Measurements from ENCODE around the gene COX17.

The COX17 gene

DNA sequence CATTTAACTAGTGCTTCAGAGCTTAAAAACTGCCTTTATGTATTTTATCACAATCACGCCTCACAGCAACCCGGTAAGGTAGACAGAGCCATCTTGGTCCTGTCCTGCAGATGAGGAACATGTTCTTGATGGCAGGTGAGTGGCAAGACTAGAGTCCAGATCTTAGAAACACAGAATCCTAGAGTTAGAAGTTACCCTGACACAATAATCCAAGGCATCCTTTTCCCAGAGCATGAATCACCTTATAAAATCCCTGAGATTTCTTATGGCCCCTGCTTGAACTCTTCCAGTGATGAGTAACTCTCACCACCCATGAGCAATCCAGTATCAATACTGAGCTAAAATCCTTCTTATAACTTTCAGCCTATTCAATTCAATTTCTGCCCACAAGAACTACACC is 33.7 kb downstream of the COX17 start:
- no peak for DNase-seq (ENCODE audit: low spot score)

DNA sequence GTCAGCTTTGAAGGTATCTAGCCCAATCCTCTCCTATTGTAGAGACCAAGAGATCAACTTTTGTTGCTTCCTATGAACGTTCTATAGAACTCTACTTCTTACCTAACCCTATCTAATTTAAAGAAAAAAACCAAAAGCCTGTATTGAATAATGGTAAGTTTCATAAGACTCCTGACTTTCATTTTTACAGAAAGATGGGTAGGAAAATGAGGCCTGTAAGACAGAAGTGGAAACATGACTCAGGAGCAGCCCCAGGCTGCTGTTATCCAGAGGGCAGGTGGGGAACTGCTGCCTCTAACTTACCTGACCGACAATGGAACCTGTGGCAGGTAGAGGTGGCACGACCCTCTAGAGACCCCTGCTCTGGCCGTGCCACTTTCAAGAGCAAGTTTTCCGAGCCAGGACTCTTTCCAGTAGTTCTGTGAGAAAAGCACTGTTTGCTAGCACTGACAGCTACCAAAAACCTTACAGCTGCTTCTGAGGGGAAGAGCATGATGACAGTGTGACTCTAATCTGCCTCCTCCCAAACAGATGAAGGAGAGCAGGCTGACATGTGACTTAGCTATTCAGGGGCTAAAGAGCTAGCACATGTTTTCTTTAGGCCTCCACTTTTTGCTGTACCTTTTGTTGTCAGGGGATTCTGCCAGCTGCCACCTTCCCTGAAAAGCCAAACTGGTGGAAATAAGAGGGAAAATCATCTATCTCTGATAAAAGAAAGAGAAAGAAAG is 34.3 kb downstream of the COX17 start:
- no peak for DNase-seq (ENCODE audit: low spot score)

DNA sequence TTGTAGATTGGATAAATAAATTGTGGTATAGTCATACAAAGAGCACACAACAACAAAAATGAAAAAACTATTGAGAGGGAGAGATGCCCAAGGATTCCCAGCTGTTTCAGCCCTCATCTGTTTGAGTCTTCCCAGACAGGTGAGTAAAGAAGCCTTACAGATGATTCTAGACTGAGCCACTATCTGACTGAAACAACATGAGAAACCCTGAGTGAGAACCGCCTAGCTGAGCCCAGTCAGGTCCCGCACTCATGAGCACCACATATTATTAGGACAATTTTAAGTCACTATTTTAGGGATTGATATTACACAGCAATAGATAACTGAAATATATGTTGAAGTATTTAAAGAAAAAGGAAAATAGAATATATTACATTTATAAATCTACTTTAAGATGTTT is 35.8 kb downstream of the COX17 start:
- no peak for DNase-seq (ENCODE audit: low spot score)

GRCh38 chr3:119639494-119640350 is 37.5 kb downstream of the COX17 start:
- DNase-seq (ENCODE audit: low spot score): no peak

GRCh38 chr3:119637679-119638477 is 39.3 kb downstream of the COX17 start:
- DNase-seq (ENCODE audit: low spot score): no peak

DNA sequence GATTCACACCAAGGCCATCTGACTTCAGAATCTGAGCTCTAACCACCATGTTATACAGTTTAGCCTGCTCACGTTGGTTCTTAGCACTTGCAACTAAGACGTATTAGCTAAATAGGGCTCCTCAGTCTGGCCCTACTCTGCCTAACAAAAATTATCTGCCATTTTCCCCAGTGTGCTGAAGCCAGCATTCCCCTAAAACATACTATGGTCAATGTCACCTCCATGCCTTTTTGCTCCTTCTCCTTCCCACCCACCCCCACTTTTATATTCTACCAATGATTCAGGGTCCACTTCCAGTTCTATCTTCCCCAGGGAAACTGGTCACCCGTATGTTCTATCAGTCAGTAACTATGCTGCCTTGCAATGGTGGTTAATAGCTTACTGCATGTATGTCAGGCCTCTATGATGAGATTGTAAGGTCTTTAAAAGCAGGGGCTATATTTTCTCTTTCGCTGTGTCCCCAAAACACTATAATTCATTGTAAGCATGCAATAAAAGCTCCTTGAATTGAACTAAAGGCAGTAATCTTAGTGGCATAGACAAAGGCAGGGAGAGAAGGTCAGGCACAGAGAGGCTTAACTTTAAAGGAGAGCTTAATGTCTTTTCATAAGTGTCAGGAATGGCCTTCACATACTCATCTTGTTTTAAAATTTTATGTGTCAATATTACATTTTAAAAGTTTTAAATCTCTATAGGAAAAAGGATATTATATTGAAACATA is 40.2 kb downstream of the COX17 start:
- no peak for DNase-seq (ENCODE audit: low spot score)

DNA sequence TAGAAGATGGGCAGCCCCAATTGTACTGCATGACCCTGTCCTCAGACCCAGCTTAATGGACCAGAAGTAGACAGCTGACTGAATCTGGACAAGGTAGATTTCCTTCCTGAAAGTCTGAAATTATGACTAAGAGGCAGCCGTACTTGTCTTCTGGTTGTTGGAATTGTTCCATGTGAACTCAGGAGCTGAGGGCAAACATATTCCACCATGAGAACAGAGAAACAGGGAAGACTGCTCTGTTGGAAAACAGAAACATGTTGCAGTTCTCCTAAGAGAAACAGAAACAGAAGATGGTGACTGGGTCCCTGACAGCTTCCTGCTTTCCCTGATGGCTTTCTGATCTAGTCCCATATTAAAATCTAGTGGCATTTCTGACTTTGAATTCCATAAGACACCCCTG is 41.0 kb downstream of the COX17 start:
- DNase-seq (ENCODE audit: low spot score): no peak

DNA sequence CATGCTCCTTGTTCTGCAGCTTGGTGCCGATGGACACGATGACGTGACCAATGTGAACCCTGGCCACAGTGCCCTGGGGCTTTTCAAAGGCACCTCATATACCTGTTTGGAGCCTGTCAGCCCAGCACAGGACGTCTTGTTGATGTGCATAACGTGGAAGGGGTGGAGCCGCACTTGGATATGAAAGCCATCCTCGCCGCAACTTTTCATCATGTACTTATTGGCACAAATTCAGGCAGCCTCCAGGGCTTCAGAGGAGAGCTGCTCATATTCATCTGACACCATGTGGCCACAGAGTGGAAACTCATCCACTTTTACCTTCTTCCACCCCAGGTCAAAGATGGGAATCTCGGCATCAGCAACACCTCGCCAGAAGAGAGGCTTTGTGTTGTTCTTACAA is 41.5 kb downstream of the COX17 start:
- no peak for DNase-seq (ENCODE audit: low spot score)

- DNase-seq (ENCODE audit: low spot score): no peak
Measured at GRCh38 chr3:119632829-119633228, 44.4 kb downstream of the COX17 start.

DNA sequence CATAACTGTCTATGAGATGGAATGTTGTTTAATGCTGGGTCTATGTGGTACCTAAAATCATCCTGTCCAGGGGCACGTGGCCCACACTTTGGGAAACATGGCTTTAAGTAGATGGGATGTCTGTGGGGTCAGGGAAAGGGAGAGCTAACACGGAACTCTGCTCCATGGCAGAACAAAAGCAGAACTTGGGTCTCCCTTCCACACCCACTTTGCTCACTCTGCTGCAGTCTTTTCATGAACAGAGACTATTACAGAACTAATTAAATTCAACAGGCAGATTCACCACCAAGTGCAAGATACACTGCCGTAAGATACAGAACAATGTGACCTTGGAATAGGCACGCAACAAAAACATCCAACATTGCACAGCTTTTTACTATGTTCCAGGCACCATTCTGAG is 45.0 kb downstream of the COX17 start:
- DNase-seq (ENCODE audit: low spot score): no peak

- no peak for DNase-seq (ENCODE audit: low spot score)
Measured at GRCh38 chr3:119631516-119631915, 45.7 kb downstream of the COX17 start.

DNA sequence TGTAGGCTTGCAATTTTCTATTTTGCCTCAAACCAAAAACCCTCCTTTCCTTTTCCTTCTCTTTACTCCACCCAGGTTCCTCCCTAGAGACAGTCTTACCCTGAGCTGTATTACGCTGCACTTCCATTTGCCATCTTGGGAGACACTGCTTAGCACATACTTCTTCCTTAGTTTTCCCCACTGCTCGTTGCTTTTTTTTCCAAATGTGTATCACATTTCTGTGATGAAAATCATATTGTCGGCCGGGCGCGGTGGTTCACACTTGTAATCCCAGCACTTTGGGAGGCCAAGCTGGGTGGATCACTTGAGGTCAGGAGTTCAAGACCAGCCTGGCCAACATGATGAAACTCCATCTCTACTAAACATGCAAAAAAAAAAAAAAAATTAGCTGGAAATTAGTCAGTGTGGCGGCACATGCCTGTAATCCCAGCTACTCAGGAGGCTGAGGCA is 46.3 kb downstream of the COX17 start:
- DNase-seq (ENCODE audit: low spot score): no peak

GRCh38 chr3:119630128-119630879 is 46.9 kb downstream of the COX17 start:
- DNase-seq (ENCODE audit: low spot score): no peak

DNA sequence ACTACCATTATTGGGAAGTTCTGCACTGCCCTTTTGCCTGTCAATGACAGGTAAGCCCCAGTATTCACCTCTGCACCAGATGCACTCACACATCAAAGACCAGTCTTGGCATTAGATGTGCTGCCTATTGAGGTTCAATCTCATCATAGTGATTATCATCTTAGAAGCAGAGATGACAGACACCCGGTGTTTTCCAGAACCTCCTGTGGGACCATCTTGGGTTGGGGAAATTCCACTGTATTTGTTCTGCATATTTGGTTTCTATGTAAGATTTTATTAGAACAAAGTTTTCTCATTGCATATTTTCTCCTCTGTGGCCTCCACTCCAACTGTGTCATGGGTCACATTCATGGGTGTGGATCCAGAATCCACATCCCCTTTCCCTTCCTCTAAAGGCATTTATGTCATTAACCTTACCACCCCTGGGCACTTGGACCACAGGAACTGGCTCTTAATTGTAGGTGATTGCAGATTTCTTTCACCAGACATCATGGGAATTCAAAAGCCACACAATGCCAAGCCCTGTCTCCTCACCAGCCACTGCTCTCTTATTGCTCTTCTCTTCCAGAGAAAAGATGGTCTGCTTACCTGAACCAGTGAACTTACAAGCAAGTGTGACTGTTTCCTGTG is 48.3 kb downstream of the COX17 start:
- no peak for DNase-seq (ENCODE audit: low spot score)

DNA sequence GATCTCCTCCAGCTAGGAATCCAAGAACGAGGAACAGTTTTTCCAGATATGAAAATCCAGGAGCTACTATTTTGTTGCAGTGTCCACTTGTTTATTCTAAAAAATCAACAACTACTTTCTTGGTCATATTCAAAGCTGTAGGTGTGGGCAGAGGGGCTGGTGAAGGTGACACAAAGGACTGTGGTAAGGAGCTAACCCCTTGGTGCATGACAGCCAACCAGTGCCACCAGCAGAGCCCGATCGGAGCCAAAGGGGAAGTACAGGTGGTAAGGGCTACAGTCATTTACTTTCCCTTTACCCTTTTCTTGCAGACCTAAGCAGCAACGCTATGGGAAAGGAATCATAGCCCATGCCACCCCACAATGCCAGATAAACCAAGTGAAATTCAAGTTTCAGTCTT is 48.8 kb downstream of the COX17 start:
- no peak for DNase-seq (ENCODE audit: low spot score)

GRCh38 chr3:119627461-119627860 is 49.7 kb downstream of the COX17 start:
- DNase-seq (ENCODE audit: low spot score): no peak

DNA sequence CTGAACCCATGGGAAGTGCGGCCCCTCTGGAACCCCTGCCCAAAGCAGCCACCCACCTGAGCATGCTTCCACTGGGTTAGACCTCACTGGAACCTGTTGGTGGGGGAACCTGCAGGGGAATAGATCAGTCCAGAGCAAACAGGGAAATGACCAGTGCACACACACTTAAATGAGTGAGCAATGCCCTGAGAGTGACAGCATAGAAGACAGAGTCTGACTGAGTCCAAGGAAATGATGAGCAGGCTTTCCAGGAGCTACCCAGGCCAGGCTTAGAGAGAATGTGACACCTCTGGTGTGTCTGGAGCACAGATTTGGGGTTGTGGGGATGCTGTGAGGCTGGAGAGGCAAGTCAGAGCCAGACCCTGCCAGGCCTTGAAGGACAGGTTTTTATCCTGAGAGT is 51.0 kb downstream of the COX17 start:
- DNase-seq (ENCODE audit: low spot score): no peak

DNA sequence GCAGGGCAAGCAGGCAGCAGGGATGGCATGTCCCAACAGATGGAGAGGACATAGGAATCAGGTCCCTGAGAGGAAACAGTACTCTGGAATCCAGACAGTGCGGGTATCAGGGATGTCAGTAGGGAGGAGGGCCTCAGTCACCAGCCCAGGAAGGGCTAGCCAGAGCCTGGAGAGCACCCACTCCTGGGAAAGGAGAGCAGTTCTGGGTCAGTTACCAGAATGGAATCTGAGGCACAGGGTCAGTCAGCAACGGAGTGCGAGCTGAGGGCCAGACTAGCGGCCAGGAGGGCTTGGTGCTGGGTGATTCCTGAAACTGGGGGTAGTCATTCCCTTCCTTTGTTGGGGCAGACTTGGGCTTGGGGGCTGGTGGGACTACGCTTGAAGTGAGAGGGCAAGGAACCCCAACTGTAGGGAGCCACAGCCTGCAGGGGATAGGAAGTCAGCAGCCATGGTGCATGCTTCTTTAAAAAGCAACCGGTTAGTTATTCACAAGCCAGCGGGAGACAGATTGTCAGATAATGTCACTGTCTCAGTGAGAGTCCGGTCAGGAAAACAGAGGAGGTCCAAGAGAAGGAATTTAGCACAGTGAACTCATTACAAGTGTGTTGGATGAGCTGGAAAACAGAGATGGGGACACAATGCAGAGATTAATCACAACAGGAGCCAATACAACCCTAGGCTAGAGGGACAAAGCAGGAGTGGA is 51.6 kb downstream of the COX17 start:
- DNase-seq (ENCODE audit: low spot score): no peak

DNA sequence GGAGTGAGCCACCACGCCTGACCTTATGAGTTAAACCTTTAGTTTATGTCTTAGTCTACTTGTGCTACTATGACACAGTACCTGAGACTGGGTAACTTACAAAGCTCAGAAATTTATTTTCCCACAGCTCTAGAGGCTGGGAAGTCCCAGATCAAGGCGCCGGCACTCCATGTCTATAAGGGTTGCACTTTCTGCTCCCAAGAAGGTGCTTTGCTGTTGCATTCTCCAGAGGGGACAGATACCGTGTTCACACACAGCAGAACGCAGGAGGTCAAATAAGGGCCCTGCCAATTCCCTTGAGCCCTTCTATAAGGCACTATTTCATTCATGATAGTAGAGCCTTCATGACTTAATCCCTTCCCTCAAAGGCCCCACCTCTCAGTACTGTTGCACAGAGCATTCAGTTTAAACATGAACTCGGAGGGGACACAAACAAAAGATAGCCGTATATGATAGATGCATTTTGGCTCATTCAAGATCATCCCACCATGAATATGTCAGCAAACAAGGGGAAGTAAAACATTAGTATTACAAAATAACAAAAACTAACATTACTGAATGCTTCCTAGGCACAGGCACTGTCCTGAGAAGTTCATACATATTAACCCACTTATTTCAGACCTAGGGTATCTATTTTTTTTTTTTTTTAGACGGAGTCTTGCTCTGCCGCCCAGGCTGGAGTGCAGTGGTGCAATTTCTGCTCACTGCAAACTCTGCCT is 53.0 kb downstream of the COX17 start:
- DNase-seq (ENCODE audit: low spot score): no peak

Data from NAMALWA (cell line).